ENCODE results near the gene SUCLA2.

Gene SUCLA2

DNA sequence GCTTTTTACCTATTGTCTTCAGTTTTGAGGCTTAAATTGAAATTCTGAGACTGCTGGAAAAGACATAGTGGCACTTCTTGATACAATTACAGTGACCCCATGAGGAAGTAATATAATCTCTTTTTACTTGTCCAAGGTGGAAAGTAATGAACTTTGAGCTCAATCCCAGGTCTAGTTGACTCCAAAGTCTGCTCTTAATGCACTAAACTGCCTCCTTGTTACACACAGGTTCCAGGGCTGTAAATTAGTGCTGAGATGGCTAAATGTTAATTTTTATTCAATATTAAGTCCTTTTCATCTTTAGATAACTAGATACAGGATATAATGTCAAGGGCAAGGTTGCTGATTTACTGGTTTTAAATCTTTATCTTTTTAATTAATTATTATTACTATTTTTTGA is 39.0 kb upstream of the SUCLA2 start:
- Histone ChIP-seq H3K9me3 (ENCODE audit: severe bottlenecking) (no peaks in the 10 kb centered on the region), H3K27me3 (ENCODE audit: insufficient read depth, low read depth, severe bottlenecking) (no peaks in the 10 kb centered on the region), H3K36me3 (no peaks in the 10 kb centered on the region), H3K4me3 (ENCODE audit: low read depth, low read length) (no peak overlapping the region), H3K27ac (no peak overlapping the region)
- DNase-seq = no peak
- no peak for TF ChIP-seq CTCF (IDR thresholded peaks at IDR 0.05; ENCODE audit: low read depth, low read length)

DNA sequence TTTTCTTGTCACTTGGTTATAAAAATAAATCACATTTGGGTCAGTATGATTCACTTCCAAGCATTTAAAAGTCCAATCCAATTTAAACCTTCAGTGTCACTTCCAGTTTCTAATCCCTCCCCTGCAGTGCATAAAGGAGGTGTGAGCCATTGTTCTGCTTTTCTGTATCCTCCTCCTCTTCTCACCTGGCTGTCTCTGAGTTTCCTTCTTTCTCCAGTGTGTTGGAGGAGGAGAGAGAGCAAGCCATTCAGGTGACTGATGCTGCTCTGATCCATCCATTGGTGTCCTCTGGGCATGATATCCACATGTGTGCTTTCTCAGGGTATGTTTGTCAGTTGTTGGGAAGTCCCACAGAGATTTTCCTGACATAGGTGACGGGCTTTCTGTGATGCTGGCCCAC is 37.7 kb upstream of the SUCLA2 start:
- Histone ChIP-seq H3K36me3 (no peaks in the 10 kb centered on the region), H3K27ac (no peak overlapping the region), H3K27me3 (ENCODE audit: insufficient read depth, low read depth, severe bottlenecking) (no peaks in the 10 kb centered on the region), H3K9me3 (ENCODE audit: severe bottlenecking) (no peaks in the 10 kb centered on the region), H3K4me3 (ENCODE audit: low read depth, low read length) (no peak overlapping the region)
- no peak for DNase-seq
- no peak for TF ChIP-seq CTCF (IDR thresholded peaks at IDR 0.05; ENCODE audit: low read depth, low read length)

GRCh38 chr13:48037346-48038173 is 36.5 kb upstream of the SUCLA2 start, which contains the start of gene NUDT15:
TSS of gene NUDT15 (plus strand) at chr13:48037726. CDS start at chr13:48037747, 21 bp downstream.
- peak; percentile 87 for DNase-seq
- no peaks in the 10 kb centered on the region for H3K9me3 ChIP-seq (ENCODE audit: severe bottlenecking)
- H3K27me3 ChIP-seq (ENCODE audit: insufficient read depth, low read depth, severe bottlenecking) = no peaks in the 10 kb centered on the region
- no peaks in the 10 kb centered on the region for H3K36me3 ChIP-seq
- peak within 1 kb of the TSS; percentile 73 for H3K4me3 ChIP-seq (ENCODE audit: low read depth, low read length)
- peak within 1 kb of the TSS; percentile 91 for H3K27ac ChIP-seq
- TF ChIP-seq CTCF (IDR thresholded peaks at IDR 0.05; ENCODE audit: low read depth, low read length) = peak; percentile 94

DNA sequence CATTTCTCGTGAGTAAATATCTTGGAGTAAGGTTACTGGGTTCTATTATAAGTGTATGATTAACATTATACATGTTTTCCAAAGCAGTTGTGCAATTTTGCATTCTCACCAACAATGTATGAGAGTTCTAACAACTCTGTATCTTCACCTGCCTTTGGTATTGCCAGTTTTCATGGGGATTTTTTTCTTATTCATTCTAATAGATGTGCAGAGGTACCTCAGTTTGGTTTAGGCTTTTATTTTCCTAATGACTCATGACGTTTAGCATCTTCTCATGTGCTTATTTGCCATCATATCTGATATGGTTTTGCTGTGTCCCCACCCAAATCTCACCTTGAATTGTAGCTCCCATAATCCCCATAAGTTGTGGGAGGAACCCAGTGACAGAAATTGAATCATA is 28.8 kb upstream of the SUCLA2 start:
- H3K9me3 ChIP-seq (ENCODE audit: severe bottlenecking) = no peaks in the 10 kb centered on the region
- no peak overlapping the region for H3K4me3 ChIP-seq (ENCODE audit: low read depth, low read length)
- no peak for TF ChIP-seq CTCF (IDR thresholded peaks at IDR 0.05; ENCODE audit: low read depth, low read length)
- no peak for DNase-seq
- H3K27ac ChIP-seq = no peak overlapping the region
- H3K36me3 ChIP-seq = no peaks in the 10 kb centered on the region
- H3K27me3 ChIP-seq (ENCODE audit: insufficient read depth, low read depth, severe bottlenecking) = no peaks in the 10 kb centered on the region

GRCh38 chr13:48028066-48028465 is 27.0 kb upstream of the SUCLA2 start:
- Histone ChIP-seq H3K4me3 (ENCODE audit: low read depth, low read length) (no peak overlapping the region), H3K27ac (no peak overlapping the region), H3K9me3 (ENCODE audit: severe bottlenecking) (no peaks in the 10 kb centered on the region), H3K27me3 (ENCODE audit: insufficient read depth, low read depth, severe bottlenecking) (no peaks in the 10 kb centered on the region), H3K36me3 (no peaks in the 10 kb centered on the region)
- no peak for TF ChIP-seq CTCF (IDR thresholded peaks at IDR 0.05; ENCODE audit: low read depth, low read length)
- DNase-seq = no peak

GRCh38 chr13:48019796-48020195 is 18.7 kb upstream of the SUCLA2 start:
- no peak for DNase-seq
- Histone ChIP-seq H3K9me3 (ENCODE audit: severe bottlenecking) (no peaks in the 10 kb centered on the region), H3K27me3 (ENCODE audit: insufficient read depth, low read depth, severe bottlenecking) (no peaks in the 10 kb centered on the region), H3K4me3 (ENCODE audit: low read depth, low read length) (no peak overlapping the region), H3K27ac (no peak overlapping the region), H3K36me3 (no peaks in the 10 kb centered on the region)
- TF ChIP-seq CTCF (IDR thresholded peaks at IDR 0.05; ENCODE audit: low read depth, low read length) = no peak

Measured in WERI-Rb-1 (cell line).